ENCODE results near the gene ZAR1L.
"Not testable (repeated sequence)": the region's sequence is repeated elsewhere in the genome, so short reads cannot be mapped to it uniquely, and the experiment has no call there.

Gene ZAR1L, protein sequence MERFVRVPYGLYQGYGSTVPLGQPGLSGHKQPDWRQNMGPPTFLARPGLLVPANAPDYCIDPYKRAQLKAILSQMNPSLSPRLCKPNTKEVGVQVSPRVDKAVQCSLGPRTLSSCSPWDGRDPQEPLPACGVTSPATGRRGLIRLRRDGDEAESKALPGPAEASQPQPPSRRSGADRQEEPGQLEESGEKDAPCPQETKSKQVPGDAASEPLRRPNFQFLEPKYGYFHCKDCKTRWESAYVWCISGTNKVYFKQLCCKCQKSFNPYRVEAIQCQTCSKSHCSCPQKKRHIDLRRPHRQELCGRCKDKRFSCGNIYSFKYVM

DNA sequence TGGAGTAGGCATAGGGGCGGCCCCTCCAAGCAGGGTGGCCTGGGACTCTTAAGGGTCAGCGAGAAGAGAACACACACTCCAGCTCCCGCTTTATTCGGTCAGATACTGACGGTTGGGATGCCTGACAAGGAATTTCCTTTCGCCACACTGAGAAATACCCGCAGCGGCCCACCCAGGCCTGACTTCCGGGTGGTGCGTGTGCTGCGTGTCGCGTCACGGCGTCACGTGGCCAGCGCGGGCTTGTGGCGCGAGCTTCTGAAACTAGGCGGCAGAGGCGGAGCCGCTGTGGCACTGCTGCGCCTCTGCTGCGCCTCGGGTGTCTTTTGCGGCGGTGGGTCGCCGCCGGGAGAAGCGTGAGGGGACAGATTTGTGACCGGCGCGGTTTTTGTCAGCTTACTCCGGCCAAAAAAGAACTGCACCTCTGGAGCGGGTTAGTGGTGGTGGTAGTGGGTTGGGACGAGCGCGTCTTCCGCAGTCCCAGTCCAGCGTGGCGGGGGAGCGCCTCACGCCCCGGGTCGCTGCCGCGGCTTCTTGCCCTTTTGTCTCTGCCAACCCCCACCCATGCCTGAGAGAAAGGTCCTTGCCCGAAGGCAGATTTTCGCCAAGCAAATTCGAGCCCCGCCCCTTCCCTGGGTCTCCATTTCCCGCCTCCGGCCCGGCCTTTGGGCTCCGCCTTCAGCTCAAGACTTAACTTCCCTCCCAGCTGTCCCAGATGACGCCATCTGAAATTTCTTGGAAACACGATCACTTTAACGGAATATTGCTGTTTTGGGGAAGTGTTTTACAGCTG, at the start of gene ZAR1L, which contains the start of gene BRCA2:
Gene ZAR1L, minus strand, starts transcription at position 126 of the 790 bp plus-strand sequence. CDS start 3,438 bp downstream, outside the sequence.
Gene BRCA2, plus strand, starts transcription at position 271 of the 790 bp plus-strand sequence. CDS start 953 bp downstream, outside the sequence.
- DNase-seq: peak; percentile 89 to 91

DNA sequence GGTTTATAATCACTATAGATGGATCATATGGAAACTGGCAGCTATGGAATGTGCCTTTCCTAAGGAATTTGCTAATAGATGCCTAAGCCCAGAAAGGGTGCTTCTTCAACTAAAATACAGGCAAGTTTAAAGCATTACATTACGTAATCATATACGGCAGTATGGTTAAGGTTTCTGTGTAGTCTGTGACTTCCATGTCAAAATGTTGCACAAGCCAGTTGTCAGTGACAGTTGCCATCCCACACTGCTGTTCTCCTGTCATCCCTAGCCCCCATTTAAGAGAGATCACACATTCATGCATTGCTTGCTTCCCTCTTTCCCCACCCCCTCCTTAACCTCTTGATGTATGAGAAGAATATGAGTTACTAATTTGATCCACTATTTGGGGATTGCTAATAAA, 47.4 kb upstream of the ZAR1L start:
- no peak for DNase-seq

DNA sequence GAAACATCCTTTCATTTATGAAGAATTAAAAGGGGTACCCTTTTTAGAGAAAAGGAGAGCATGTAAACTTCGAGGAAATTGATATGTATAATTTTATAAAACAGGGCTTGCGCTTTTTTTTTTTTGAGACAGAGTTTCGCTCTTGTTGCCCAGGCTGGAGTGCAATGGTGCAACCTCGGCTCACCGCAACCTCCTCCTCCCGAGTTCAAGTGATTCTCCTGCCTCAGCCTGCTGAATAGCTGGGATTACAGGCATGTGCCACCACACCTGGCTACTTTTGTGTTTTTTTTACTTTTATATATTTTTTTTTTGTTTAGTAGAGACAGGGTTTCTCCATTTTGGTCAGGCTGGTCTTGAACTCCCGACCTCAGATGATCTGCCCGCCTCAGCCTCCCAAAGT, 40.8 kb upstream of the ZAR1L start:
- not testable (repeated sequence) for DNase-seq

DNA sequence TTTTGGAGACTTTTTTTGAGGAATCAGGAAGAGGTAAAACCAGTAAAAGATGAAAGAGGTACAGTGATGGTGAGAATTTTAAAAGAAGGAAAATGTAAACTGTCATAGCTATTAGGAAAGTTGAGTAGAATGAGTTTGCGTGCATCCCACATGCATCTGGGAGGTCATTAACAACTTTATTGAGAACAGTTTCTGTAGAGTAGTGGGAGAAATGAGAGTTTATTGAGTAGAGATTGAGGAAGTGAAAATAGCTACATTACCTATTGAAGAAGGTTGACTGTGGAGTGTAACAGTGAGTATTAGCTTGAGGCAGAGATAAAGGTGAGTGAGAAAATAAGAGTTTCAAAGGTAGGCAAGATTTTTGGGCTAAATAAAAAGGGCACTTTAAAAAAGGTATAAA, 38.9 kb upstream of the ZAR1L start:
- DNase-seq: no peak

DNA sequence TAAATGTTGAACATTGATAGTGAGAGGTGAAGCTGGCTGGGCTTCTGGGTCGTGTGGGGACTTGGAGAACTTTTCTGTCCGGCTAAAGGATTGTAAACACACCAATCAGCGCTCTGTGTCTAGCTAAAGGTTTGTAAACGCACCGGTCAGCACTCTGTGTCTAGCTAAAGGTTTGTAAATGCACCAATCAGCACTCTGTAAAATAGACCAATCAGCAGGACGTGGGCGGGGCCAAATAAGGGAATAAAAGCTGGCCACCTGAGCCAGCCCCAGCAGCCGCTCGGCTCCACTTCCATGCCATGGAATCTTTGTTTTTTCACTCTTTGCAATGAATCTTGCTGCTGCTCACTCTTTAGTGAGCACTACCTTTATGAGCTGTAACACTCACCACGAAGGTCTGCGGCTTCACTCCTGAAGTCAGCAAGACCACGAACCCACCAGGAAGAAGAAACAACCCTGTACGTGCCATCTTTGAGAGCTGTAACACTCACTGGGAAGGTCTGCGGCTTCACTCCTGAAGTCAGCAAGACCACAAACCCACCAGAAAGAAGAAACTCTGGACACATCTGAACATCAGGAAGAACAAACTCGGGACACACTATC, 35.8 kb upstream of the ZAR1L start:
- not testable (repeated sequence) for DNase-seq

DNA sequence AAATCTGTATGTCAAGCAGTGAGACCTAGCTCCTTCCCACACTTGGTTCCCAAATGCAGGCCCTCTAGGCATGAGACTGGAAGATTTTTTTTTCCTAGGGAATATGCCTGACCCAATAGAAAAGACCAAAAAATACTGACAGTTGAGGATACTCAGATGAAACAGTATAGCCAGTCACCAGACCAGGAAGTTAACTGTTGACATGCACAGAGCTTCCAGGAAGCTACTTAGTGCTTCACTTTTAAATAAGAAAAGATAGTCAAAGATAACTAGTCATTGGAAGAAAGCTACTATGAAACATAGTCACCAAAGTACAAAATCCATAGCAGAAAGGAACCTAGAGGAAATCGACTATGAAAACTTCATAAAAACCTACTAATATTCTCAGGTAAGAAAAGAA, 32.5 kb upstream of the ZAR1L start:
- DNase-seq: no peak

DNA sequence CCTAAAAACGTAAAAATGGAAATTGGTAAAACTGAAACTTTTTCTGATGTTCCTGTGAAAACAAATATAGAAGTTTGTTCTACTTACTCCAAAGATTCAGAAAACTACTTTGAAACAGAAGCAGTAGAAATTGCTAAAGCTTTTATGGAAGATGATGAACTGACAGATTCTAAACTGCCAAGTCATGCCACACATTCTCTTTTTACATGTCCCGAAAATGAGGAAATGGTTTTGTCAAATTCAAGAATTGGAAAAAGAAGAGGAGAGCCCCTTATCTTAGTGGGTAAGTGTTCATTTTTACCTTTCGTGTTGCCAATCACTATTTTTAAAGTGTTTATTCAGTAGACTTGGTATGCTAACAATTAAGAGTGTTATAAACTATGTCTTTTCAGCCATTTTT, 25.8 kb upstream of the ZAR1L start:
- no peak for DNase-seq

DNA sequence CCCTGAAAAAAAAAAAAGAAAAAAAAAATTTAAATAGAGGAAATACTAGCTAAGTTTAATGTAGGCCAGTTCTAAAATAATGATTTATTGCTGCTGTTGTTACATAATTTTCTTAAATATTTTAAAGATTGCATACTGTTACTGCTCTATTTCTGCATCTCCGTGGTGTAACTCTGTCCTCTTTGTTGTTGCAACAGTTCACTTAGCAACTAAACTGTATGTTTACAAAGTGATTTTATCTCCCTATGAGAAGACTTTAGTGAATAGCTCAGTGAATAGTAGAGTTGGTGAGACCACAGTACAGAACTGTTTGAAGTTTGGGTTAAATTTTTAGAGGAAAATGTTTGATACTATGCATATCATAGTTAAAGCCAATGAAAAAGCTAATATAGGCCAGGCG, 19.5 kb upstream of the ZAR1L start:
- DNase-seq: no peak

DNA sequence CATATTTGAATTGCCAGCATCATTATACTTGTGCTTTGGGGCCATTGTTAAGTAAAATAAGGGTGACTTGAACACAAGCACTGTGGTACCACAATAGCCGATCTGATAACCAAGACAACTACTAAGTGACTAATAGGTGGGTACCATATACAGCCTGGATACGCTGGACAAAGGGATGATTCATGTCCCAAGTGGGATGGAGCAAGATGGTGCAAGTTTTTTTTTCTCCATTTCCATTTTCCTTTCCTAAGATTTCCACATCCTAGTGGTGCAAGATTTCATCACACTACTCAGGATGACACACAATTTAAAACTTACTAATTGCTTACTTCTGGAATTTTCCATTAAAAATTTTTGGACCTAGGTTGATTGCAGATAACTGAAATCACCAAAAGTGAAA, 15.3 kb upstream of the ZAR1L start:
- DNase-seq: no peak

DNA sequence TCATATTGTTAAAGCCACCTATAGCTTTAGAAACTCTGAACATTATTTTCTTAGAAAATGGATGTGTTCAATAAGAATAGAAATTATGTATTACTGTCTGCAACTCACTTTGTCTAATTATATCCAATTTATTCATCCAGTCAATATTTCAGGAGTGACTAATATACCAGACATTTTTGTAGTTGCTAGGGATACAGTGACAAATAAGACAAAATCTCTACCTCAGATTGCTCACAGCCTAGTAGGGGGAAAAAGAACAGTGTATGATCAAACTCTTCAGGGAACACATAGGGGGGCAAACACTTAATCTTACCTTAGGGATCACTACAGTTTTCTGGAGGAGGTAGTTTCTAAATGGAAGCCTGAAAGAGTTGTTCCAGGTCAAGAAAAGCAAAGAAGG, 8.7 kb upstream of the ZAR1L start:
- no peak for DNase-seq

DNA sequence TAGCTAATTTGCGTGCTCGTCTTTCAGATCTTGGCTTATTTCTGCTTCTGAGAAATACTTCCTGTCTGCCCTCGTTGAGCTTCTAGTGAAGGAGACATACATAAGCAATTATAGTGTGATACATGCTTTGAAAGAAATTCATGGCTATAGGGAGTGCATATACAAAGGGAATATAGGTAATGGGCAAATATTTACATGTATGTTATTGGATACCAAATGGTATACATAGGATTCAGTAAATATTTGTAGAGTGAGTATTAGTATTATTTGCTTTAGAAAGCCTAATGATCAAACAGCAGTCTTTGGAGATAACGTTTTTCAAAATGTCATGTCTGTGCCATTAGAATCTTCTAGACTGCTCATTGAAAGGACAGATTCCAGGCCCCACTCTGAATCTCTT, 5.4 kb upstream of the ZAR1L start:
- DNase-seq: no peak

DNA sequence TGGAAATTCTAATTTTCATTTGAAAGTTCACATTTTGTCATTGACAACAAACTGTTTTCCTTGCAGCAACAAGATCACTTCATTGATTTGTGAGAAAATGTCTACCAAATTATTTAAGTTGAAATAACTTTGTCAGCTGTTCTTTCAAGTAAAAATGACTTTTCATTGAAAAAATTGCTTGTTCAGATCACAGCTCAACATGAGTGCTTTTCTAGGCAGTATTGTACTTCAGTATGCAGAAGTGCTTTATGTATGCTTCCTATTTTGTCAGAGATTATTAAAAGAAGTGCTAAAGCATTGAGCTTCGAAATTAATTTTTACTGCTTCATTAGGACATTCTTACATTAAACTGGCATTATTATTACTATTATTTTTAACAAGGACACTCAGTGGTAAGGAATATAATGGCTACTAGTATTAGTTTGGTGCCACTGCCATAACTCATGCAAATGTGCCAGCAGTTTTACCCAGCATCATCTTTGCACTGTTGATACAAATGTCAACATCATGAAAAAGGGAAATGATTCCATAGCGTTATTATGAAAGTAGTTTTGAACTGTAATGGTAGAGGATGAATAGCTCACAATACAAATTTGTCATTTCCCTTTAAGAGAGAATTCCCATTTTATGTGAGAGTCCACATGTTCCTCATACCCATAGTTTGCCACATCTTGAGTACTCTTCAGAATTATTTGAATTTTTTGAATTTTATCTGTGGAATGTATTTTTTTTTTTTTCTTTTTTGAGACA, 2.7 kb upstream of the ZAR1L start:
- no peak for DNase-seq

DNA sequence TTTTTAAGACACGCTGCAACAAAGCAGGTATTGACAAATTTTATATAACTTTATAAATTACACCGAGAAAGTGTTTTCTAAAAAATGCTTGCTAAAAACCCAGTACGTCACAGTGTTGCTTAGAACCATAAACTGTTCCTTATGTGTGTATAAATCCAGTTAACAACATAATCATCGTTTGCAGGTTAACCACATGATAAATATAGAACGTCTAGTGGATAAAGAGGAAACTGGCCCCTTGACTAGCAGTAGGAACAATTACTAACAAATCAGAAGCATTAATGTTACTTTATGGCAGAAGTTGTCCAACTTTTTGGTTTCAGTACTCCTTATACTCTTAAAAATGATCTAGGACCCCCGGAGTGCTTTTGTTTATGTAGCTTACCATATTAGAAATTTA, 1.3 kb upstream of the ZAR1L start:
- DNase-seq: no peak

DNA sequence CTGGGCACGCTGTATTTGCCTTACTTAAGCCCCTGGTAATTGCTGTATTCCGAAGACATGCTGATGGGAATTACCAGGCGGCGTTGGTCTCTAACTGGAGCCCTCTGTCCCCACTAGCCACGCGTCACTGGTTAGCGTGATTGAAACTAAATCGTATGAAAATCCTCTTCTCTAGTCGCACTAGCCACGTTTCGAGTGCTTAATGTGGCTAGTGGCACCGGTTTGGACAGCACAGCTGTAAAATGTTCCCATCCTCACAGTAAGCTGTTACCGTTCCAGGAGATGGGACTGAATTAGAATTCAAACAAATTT, 821 bp upstream of the ZAR1L start:
- DNase-seq: no peak

DNA sequence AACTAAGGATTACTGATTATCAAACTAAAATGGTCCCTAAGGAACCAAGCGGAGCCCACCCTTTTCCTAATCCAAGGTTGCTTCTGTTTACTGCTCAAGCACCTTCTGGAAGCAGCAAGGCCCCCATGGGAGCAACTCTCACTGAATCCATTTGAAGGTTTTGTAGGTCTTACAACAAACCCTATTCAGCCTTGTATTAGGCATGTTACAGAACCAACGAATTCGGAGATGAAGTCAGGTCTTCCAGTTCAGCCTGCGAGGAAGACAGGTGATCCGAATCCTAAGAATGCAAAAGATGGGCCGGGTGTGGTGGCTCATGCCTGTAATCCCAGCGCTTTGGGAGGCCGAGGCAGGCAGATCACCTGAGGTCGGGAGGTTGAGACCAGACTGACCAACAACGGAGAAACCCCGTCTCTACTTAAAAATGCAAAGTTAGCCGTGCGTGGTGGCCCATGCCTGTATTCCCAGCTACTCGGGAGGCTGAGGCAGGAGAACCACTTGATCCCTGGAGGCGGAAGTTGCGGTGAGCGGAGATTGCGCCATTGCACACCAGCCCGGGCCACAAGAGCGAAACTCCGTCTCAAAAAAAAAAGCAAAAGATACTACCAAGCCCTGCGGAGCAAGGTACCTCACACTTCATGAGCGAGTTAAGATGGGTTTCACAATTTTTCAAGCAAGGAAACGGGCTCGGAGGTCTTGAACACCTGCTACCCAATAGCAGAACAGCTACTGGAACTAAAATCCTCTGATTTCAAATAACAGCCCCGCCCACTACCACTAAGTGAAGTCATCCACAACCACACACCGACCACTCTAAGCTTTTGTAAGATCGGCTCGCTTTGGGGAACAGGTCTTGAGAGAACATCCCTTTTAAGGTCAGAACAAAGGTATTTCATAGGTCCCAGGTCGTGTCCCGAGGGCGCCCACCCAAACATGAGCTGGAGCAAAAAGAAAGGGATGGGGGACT, 609 bp downstream of the ZAR1L start:
- peak; percentile 71 to 72 for DNase-seq

DNA sequence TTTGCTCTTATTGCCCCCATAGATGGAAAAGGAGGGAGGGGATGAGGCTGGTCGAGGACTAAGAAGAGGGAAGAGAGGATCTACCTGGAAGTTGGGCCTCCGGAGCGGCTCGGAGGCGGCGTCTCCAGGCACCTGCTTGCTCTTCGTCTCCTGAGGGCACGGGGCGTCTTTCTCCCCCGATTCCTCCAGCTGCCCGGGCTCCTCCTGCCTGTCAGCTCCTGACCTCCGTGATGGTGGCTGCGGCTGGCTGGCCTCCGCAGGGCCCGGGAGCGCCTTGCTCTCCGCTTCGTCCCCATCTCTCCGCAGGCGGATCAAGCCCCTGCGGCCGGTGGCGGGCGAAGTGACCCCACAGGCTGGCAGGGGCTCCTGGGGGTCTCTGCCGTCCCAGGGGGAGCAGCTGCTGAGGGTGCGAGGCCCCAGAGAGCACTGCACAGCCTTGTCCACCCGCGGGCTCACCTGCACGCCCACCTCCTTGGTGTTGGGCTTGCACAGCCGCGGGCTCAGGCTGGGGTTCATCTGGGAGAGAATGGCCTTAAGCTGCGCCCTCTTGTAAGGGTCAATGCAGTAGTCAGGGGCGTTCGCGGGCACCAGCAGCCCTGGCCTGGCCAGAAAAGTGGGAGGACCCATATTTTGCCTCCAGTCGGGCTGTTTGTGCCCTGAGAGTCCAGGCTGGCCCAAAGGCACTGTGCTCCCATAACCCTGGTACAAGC, 3.8 kb downstream of the ZAR1L start:
- no peak for DNase-seq

DNA sequence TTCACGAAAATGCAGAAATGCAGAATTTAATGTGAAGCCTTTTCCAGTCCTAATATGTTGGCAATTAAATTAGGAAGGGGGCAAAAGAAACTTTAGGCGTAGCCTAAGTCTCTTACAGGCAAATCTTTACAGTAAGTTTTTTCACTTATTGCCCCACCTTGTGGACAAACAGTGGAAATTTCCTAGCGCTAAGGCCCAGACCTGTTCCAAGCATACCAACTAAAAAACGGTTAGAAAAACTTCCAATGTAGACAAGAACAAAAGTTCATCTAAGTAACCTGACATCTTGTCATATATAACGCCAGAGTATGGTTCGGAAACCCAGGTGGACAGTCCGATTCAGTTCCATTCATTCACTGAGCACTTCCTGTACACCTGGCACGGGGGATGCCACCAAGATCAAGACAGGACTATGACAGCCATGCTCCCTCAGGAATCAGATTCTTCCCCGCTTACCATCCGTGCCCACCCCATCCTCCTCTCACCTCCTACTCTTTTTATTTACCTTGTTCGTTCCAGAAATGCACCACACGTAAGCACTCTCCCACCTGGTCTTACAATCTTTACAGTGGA, 4.9 kb downstream of the ZAR1L start:
- no peak for DNase-seq

DNA sequence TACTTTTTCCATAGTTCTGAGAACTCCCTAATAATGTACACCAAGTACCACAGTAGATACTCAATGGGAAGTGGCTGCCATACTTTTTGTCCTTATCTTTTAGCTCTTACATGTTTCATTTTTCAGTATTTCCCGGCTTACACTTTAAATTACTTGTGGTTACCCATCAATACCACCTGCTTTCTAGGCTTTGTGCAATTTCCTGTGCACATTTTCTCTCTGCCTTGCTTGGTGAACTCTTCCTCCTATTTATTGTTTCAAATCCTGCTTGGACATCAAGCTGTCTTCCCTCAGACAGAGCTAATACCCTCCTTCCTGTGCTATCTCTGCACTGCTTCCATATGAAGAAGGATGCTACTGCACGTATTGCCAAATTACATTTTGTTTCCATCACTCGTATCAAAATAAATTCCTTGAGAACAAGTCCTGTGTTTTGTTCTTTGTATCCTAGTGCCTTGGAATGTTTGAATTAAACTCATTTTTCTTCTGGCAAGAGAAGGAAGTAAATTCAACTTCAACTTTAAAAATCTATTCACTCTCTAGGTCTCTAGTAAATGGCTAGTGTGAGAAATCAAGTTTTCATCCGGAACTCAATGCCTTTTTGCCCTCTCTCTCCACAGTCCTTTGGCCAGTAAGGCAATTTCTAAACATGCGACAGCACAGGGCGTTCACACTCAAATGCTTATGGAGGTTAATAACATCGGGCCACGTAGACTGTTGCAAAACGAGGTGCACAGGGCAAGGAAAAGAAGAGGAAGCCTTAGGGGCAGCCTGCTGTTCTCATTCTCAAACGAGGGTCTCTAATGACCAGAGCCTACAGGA, 5.6 kb downstream of the ZAR1L start:
- no peak for DNase-seq

DNA sequence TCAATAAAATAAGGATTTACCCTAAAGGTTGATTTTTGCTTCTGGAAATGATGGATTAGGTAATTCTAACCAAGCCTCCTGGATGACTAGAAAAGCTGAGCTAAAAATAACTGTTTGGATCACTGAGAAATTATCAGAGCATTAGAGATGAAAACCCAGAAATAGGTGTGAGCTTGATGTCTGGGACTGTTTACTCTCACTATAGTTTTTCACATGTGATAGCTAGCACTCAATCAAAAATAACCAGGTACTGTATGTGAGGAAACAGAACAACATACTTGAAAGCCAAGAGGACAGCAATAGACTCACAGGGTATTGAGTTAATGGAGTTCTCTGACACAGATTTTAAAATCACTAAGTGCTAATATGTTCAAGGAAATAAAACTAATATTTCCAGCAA, 9.5 kb downstream of the ZAR1L start:
- no peak for DNase-seq

DNA sequence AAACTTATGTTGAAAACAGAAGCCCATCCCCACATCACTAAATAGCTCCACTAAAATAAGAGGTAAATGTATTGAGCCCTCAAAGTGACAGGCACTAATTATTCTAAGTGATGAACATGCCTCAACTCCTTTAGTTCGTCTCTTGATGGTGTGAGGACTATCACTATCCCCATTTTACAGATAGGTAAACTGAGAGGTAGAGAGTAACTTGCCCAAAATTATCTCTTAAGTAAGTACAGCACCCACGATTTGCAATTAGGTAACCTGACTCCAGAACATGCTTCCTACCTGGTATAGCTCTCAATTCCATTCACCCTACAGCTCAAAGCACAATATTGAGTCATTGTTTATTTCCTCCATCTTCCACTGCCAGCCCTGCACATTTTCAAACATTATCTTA, 12.7 kb downstream of the ZAR1L start:
- no peak for DNase-seq

Data from activated T-cell treated with anti-CD3 and anti-CD28 coated beads, Interleukin-2, amount 50 U/mL, for 48 hours (primary cell).